Measurements from ENCODE around the gene CYTH1. TPM values are rescaled to one million over a fixed set of nuclear protein-coding genes. Genes with fewer than 3 reads are reported as not detected.

The CYTH1 gene
- total RNA-seq, 1 donor: 21.4 TPM

DNA sequence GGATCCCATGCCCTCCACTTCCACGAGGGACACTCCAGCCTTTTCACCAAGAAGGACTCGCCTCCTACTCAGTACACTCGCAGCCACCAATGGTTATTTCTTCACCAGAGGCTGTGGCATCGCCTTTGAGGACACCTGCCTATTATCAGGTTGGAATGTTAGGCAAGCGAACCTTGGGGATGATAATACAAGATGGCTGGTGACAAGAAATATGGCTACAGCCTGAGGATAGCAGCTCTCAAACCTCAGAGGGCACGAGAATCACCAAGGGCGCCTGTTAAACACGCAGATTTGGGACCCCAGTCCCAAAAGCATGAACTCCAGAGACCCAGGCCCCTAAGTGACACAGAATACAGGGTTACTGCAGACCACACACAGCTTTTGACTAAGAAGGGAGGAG is 58.1 kb downstream of the CYTH1 start:
- H3K79me2 ChIP-seq (ENCODE audit: insufficient read depth, low read length): peaks cover 77% of the 10 kb centered on the region
- no peak for DNase-seq (ENCODE audit: insufficient read length, low spot score, missing footprints)
- H4K20me1 ChIP-seq (ENCODE audit: insufficient read depth, low read length): peaks cover 78% of the 10 kb centered on the region
- H2AFZ ChIP-seq (ENCODE audit: low read length): no peak overlapping the region
- no peak overlapping the region for H3K27ac ChIP-seq (ENCODE audit: low read depth, low read length)
- H3K36me3 ChIP-seq (ENCODE audit: insufficient read depth, low read length): no peaks in the 10 kb centered on the region
- H3K9me3 ChIP-seq (ENCODE audit: low read depth, low read length): no peaks in the 10 kb centered on the region
- no peaks in the 10 kb centered on the region for H3K27me3 ChIP-seq (ENCODE audit: insufficient read depth, low read length)
- H3K4me3 ChIP-seq (ENCODE audit: insufficient read depth, low read length): no peak overlapping the region
- TF ChIP-seq, protein P1, sequence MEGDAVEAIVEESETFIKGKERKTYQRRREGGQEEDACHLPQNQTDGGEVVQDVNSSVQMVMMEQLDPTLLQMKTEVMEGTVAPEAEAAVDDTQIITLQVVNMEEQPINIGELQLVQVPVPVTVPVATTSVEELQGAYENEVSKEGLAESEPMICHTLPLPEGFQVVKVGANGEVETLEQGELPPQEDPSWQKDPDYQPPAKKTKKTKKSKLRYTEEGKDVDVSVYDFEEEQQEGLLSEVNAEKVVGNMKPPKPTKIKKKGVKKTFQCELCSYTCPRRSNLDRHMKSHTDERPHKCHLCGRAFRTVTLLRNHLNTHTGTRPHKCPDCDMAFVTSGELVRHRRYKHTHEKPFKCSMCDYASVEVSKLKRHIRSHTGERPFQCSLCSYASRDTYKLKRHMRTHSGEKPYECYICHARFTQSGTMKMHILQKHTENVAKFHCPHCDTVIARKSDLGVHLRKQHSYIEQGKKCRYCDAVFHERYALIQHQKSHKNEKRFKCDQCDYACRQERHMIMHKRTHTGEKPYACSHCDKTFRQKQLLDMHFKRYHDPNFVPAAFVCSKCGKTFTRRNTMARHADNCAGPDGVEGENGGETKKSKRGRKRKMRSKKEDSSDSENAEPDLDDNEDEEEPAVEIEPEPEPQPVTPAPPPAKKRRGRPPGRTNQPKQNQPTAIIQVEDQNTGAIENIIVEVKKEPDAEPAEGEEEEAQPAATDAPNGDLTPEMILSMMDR (IDR thresholded peaks at IDR 0.05; ENCODE audit: extremely low read depth, low read depth, low read length): no peak
- no peak overlapping the region for H3K4me2 ChIP-seq (ENCODE audit: insufficient read depth, low read length)
- peaks cover 4% of the 10 kb centered on the region for H3K4me1 ChIP-seq (ENCODE audit: insufficient read depth, low read length)

DNA sequence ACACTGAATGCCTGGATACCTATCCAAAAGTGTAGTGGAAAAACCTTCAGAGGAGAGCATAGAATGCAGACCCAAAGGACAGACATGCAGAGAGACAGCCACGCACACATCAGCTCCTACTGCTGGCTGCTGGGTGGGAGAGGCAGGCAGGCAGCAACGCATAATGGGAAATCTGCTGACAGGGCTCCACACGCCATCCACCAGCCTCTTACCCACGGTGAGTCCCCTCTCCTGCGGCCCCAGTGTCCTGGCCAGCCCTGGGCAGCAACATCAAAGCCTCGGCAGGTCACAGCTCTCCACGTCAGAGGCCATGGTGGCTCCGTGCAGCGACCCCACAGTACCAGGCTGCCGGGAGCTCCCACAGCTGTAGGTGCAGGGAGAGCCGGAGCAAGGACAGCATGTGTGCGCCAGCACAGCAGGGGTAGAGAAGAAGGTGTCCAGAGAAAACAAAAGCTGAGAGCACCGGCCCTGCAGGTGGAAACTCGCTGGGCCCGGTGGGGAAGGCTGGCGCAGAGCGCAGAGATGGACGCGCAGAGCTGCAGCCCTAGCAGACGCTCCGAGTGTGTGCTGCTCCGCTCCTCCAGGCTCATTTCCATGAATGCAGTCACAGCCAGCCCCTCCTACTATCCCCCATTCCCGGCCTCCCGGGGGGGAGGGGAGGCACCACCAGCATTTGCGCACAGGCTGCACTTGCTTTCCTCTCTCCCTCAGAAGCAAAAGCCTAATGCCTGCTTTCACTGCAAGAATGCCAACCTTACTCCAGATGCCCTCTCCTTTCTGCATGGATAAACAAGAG is 58.9 kb downstream of the CYTH1 start:
- Histone ChIP-seq H4K20me1 (ENCODE audit: insufficient read depth, low read length) (peaks cover 85% of the 10 kb centered on the region), H3K27ac (ENCODE audit: low read depth, low read length) (no peak overlapping the region), H3K4me1 (ENCODE audit: insufficient read depth, low read length) (peaks cover 4% of the 10 kb centered on the region), H3K27me3 (ENCODE audit: insufficient read depth, low read length) (no peaks in the 10 kb centered on the region), H2AFZ (ENCODE audit: low read length) (no peak overlapping the region), H3K9me3 (ENCODE audit: low read depth, low read length) (no peaks in the 10 kb centered on the region), H3K36me3 (ENCODE audit: insufficient read depth, low read length) (no peaks in the 10 kb centered on the region), H3K4me3 (ENCODE audit: insufficient read depth, low read length) (no peak overlapping the region), H3K79me2 (ENCODE audit: insufficient read depth, low read length) (peaks cover 82% of the 10 kb centered on the region), H3K4me2 (ENCODE audit: insufficient read depth, low read length) (no peak overlapping the region)
- no peak for DNase-seq (ENCODE audit: insufficient read length, low spot score, missing footprints)
- TF ChIP-seq, protein P1 (IDR thresholded peaks at IDR 0.05; ENCODE audit: extremely low read depth, low read depth, low read length): no peak

DNA sequence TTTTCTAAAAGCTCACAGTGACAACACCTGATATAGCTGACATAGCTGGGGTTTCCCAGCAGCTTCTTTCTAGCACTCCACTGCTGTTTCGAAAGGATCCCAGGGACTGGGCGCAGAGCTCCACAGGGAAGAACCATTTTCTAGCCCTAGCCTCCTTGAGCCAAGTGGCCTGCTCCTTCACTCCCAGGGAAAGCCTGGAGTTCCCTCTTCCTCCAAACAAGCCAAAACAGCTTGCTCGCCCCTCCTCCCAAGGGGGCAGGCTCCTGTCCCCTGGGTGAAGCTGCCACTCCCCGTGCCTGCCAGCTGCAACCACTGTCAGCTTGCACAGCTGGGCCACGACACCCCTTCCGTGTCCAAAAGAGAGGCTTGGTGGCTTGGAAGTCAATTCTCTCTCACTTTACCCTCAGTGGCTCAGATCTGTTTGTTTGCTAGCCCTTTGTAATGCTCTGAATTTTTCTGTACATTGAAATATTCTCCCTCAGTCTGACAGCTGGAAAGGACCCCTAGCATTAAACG is 59.8 kb downstream of the CYTH1 start:
- Histone ChIP-seq H3K36me3 (ENCODE audit: insufficient read depth, low read length) (no peaks in the 10 kb centered on the region), H3K4me3 (ENCODE audit: insufficient read depth, low read length) (no peak overlapping the region), H3K79me2 (ENCODE audit: insufficient read depth, low read length) (peaks cover 81% of the 10 kb centered on the region), H3K4me2 (ENCODE audit: insufficient read depth, low read length) (no peak overlapping the region), H3K27ac (ENCODE audit: low read depth, low read length) (no peak overlapping the region), H4K20me1 (ENCODE audit: insufficient read depth, low read length) (peaks cover 87% of the 10 kb centered on the region), H2AFZ (ENCODE audit: low read length) (no peak overlapping the region), H3K4me1 (ENCODE audit: insufficient read depth, low read length) (peaks cover 10% of the 10 kb centered on the region), H3K27me3 (ENCODE audit: insufficient read depth, low read length) (no peaks in the 10 kb centered on the region), H3K9me3 (ENCODE audit: low read depth, low read length) (no peaks in the 10 kb centered on the region)
- DNase-seq (ENCODE audit: insufficient read length, low spot score, missing footprints): no peak
- TF ChIP-seq, protein P1 (IDR thresholded peaks at IDR 0.05; ENCODE audit: extremely low read depth, low read depth, low read length): no peak

DNA sequence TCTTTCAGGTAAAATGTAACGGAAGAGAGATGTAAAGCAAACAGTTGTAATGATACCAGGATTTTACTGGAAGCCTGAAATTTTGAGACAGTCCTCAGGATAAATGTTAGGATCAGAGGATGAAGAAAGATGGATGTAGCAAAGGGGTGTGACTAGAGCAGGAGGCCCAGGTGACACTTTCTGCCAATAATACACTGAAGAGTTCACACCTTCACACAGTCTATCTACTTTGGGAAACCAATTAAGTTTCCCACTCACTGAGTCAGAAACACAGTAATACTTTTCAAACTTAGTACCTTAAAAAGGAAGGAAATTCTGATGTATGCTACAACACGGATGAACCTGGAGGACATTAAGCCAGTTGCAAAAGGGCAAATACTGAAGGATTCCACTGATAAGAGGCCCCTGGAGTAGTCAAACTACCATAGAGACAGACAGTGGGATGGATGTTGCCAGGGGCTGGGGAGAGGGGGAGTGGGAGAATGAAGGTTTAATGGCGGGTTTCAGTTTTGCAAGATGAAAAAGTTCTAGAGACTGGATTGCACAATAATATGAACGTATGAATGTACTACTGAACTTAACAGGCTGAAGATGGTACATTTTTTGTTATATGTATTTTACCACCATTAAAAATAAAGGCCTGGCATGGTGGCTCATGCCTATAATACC is 62.3 kb downstream of the CYTH1 start:
- TF ChIP-seq, protein P1 (IDR thresholded peaks at IDR 0.05; ENCODE audit: extremely low read depth, low read depth, low read length): no peak
- Histone ChIP-seq H3K9me3 (ENCODE audit: low read depth, low read length) (no peaks in the 10 kb centered on the region), H3K4me2 (ENCODE audit: insufficient read depth, low read length) (no peak overlapping the region), H3K4me1 (ENCODE audit: insufficient read depth, low read length) (peaks cover 26% of the 10 kb centered on the region), H3K27me3 (ENCODE audit: insufficient read depth, low read length) (no peaks in the 10 kb centered on the region), H3K79me2 (ENCODE audit: insufficient read depth, low read length) (peaks cover 79% of the 10 kb centered on the region), H3K4me3 (ENCODE audit: insufficient read depth, low read length) (no peak overlapping the region), H4K20me1 (ENCODE audit: insufficient read depth, low read length) (peaks cover 86% of the 10 kb centered on the region), H3K36me3 (ENCODE audit: insufficient read depth, low read length) (no peaks in the 10 kb centered on the region), H3K27ac (ENCODE audit: low read depth, low read length) (no peak overlapping the region), H2AFZ (ENCODE audit: low read length) (no peak overlapping the region)
- no peak for DNase-seq (ENCODE audit: insufficient read length, low spot score, missing footprints)
